HL-60 (cell line): ENCODE data around the gene CSNK1D.

Source experiments
- DNase-seq, 2 experiments: peaks; one replicate each; pipeline ENCODE4 v3.0.0-alpha.2; 2010 to 2020; ENCODE audit warnings: low read depth in 1 of 2, low spot score in 1 of 2
- H3K27ac ChIP-seq: fragments of 250-450 bp; sonication (Bioruptor Pico); replicated peaks from 2 replicates; pipeline ENCODE4 v1.5.1; 2020; ENCODE audit warnings: mild to moderate bottlenecking, moderate library complexity
- H3K27me3 ChIP-seq: fragments of 250-450 bp; sonication (Bioruptor Pico); 2 replicates; pipeline ENCODE4 v1.5.1; 2021; ENCODE audit warnings: mild to moderate bottlenecking, moderate library complexity; ENCODE audit not compliant: insufficient read depth, poor library complexity, severe bottlenecking
- H3K4me3 ChIP-seq: replicated peaks from 2 replicates; pipeline ENCODE4 v1.5.1; 2011; ENCODE audit warnings: mild to moderate bottlenecking, control low read depth, low read length; ENCODE audit not compliant: insufficient read depth
- CTCF ChIP-seq: IDR thresholded peaks from one replicate; pipeline ENCODE4 v1.5.1; 2011; ENCODE audit warnings: low read length, control low read depth, inconsistent platforms; ENCODE audit not compliant: insufficient read depth
- GABPA ChIP-seq: IDR thresholded peaks from 2 replicates; pipeline ENCODE4 v1.6.1; 2012; ENCODE audit warnings: low read depth
- POLR2AphosphoS5 ChIP-seq: IDR thresholded peaks from 2 replicates; pipeline ENCODE4 v1.6.1; 2012; ENCODE audit warnings: low read depth
- SPI1 ChIP-seq: IDR thresholded peaks from 2 replicates; pipeline ENCODE4 v1.6.1; 2012; ENCODE audit warnings: low read depth, mild to moderate bottlenecking, borderline replicate concordance
- TF ChIP-seq, protein P1 (sequence below): IDR thresholded peaks from 2 replicates; pipeline ENCODE4 v1.6.1; 2012; ENCODE audit warnings: low read depth; ENCODE audit not compliant: insufficient replicate concordance

The CSNK1D gene

DNA sequence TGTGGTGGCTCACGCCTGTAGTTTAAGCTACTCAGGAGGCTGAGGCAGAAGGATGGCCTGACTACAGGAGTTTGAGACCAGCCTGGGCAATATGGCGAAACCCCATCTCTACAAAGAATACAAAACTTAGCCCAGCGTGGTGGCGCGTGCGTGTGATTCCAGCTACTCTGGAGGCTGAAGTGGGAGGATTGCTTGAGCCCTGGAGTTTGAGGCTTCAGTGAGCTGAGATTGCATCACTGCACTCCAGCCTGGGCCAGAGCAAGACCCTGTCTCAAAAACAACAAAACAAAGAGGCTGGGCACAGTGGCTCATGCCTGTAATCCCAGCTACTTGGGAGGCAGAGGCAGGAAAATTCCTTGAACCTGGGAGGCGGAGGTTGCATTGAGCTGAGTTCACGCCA lies 7.0 kb upstream of the CSNK1D start:
- DNase-seq: no peak
- Histone ChIP-seq H3K4me3 (no peak overlapping the region), H3K27ac (no peak overlapping the region), H3K27me3 (no peaks in the 10 kb centered on the region)
- no peak for TF ChIP-seq GABPA
- TF ChIP-seq CTCF: no peak
- TF ChIP-seq POLR2AphosphoS5: no peak
- TF ChIP-seq, protein P1, sequence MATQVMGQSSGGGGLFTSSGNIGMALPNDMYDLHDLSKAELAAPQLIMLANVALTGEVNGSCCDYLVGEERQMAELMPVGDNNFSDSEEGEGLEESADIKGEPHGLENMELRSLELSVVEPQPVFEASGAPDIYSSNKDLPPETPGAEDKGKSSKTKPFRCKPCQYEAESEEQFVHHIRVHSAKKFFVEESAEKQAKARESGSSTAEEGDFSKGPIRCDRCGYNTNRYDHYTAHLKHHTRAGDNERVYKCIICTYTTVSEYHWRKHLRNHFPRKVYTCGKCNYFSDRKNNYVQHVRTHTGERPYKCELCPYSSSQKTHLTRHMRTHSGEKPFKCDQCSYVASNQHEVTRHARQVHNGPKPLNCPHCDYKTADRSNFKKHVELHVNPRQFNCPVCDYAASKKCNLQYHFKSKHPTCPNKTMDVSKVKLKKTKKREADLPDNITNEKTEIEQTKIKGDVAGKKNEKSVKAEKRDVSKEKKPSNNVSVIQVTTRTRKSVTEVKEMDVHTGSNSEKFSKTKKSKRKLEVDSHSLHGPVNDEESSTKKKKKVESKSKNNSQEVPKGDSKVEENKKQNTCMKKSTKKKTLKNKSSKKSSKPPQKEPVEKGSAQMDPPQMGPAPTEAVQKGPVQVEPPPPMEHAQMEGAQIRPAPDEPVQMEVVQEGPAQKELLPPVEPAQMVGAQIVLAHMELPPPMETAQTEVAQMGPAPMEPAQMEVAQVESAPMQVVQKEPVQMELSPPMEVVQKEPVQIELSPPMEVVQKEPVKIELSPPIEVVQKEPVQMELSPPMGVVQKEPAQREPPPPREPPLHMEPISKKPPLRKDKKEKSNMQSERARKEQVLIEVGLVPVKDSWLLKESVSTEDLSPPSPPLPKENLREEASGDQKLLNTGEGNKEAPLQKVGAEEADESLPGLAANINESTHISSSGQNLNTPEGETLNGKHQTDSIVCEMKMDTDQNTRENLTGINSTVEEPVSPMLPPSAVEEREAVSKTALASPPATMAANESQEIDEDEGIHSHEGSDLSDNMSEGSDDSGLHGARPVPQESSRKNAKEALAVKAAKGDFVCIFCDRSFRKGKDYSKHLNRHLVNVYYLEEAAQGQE: no peak
- no peak for TF ChIP-seq SPI1

DNA sequence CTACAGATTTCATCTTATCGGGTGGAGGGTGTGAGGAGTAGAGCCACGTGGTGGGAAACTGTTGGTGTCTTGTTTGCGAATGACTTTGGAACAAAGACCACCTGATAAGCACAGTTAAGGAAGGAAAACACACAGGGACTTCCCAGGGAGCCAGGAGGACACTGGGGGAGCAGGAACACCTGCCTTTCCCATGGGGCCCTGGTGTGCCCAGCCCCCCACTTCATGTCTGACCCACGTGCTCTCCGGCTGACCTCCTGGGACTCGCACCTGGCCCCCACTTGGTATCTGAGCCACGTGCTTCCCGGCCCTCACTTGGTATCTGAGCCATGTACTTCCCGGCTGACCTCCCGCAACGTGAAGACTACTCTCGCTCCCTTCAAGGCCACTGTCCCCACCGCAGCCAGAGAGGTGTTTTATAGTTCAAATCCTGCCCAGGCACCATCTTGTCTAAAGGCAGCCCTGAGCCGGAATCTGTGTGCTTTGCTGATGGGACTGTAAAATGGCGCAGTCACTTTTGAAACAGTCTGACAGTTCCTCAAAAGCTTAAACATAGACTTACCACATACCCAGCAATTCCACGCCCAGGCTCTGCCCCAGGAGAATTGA lies 5.4 kb upstream of the CSNK1D start:
- TF ChIP-seq SPI1 (peak; percentile 95), GABPA (no peak), POLR2AphosphoS5 (peak; percentile 61; the same call in 1 of the 2 replicates)
- Histone ChIP-seq H3K4me3 (no peak overlapping the region), H3K27ac (peak overlapping the region; percentile 81), H3K27me3 (no peaks in the 10 kb centered on the region)
- DNase-seq: peak in 1 of 2 experiments; percentile 88

GRCh38 chr17:82278308-82278707 lies 4.8 kb upstream of the CSNK1D start:
- TF ChIP-seq, protein P1: no peak
- TF ChIP-seq GABPA (no peak), SPI1 (no peak), CTCF (no peak), POLR2AphosphoS5 (no peak)
- H3K4me3 ChIP-seq: no peak overlapping the region
- no peak for DNase-seq
- H3K27me3 ChIP-seq: no peaks in the 10 kb centered on the region
- H3K27ac ChIP-seq: peak overlapping the region; percentile 81; the same call in 1 of the 2 replicates

GRCh38 chr17:82277851-82278250 lies 4.4 kb upstream of the CSNK1D start:
- Histone ChIP-seq H3K27ac (no peak overlapping the region), H3K27me3 (no peaks in the 10 kb centered on the region), H3K4me3 (no peak overlapping the region)
- TF ChIP-seq SPI1: no peak
- no peak for TF ChIP-seq GABPA
- no peak for TF ChIP-seq CTCF
- no peak for TF ChIP-seq POLR2AphosphoS5
- TF ChIP-seq, protein P1: no peak
- DNase-seq: no peak
